K562 (cell line): ENCODE measurements around the gene CCDC127. TPM values are rescaled to one million over a fixed set of nuclear protein-coding genes. Genes with fewer than 3 reads are reported as not detected.
A peak's percentile ranks its signal among the peaks of the same experiment; 100 is the strongest.

ENCODE experiments used
- C11orf30 ChIP-seq: fragments of 450-650 bp; IDR thresholded peaks from 2 replicates; pipeline ENCODE4 v1.6.1; 2016; ENCODE audit warnings: low read depth, mild to moderate bottlenecking
- CUX1 ChIP-seq: fragments of 200-800 bp; sonication (Bioruptor generic); IDR thresholded peaks from 2 replicates; pipeline ENCODE4 v1.6.1; 2016; ENCODE audit warnings: missing genetic modification characterization, missing compliant biosample characterization
- KAT7 ChIP-seq: sonication (generic); formaldehyde crosslinking; IDR thresholded peaks from 2 replicates; pipeline ENCODE4 v1.8.0; 2022; ENCODE audit warnings: missing genetic modification reagents, mild to moderate bottlenecking, borderline replicate concordance
- MAX ChIP-seq: sonication (generic); formaldehyde crosslinking; IDR thresholded peaks from 2 replicates; pipeline ENCODE4 v1.9.0; 2022; ENCODE audit warnings: mild to moderate bottlenecking, missing genetic modification reagents
- TSHZ1 ChIP-seq: fragments of 250-450 bp; sonication (Bioruptor Pico); IDR thresholded peaks from 2 replicates; pipeline ENCODE4 v1.4.0; 2020; ENCODE audit warnings: mild to moderate bottlenecking, moderate library complexity
- ZNF316 ChIP-seq: fragments of 450-650 bp; IDR thresholded peaks from 2 replicates; pipeline ENCODE4 v1.6.1; 2016
- ZNF76 ChIP-seq: fragments of 250-450 bp; sonication (Bioruptor Pico); IDR thresholded peaks from 2 replicates; pipeline ENCODE4 v1.4.0; 2020; ENCODE audit warnings: mild to moderate bottlenecking, moderate library complexity, borderline replicate concordance
- polyA plus RNA-seq, 8 experiments: library from polyadenylated mRNA; depleted of rRNA in 4 of 8; stranded (reverse) in 5 of 8; unstranded in 3 of 8; fragments of >200 nt; fragmentation: Nextera tagmentation in 2 of 8; fragmentation: Illumina TruSeq in 1 of 8; extraction: Ambion mirVana in 2 of 8; extraction: Trizol in 1 of 8; gene quantifications; 2 replicates each; pipeline versions ENCODE4 v1.2.1 to v1.2.3, GENCODE V29; 2011 to 2014; ENCODE audit warnings: inconsistent platforms in 1 of 8, missing spikeins in 1 of 8
- total RNA-seq, 7 experiments: library from RNA; depleted of rRNA in 6 of 7; stranded (reverse); fragments of >200 nt in 6 of 7; fragmentation: Illumina TruSeq in 2 of 7; extraction: Trizol in 2 of 7; gene quantifications; 2 replicates each; pipeline versions ENCODE4 v1.2.1 to v1.2.3, GENCODE V29; 2011 to 2021; ENCODE audit warnings: low replicate concordance in 1 of 7

CCDC127 gene
- total and polyA plus RNA-seq, 9 of the 15 experiments (the other 6 are each of a cell fraction or from before 2014, with no cell fraction given), result 2.7 to 4.5 (median 4.1) TPM

GRCh38 chr5:213803-214395, 4.1 kb downstream of the CCDC127 start (continued):
- TF ChIP-seq TSHZ1 (CRISPR knock-in tag) (no peak), KAT7 (CRISPR knock-in tag) (no peak), CUX1 (CRISPR knock-in tag) (no peak), ZNF316 (peak; percentile 62), MAX (CRISPR knock-in tag) (no peak), ZNF76 (CRISPR knock-in tag) (no peak), C11orf30 (peak; percentile 31)
